ENCODE results near the gene ANAPC16.
A peak's percentile ranks its signal among the peaks of the same experiment; 100 is the strongest.

The ANAPC16 gene

DNA sequence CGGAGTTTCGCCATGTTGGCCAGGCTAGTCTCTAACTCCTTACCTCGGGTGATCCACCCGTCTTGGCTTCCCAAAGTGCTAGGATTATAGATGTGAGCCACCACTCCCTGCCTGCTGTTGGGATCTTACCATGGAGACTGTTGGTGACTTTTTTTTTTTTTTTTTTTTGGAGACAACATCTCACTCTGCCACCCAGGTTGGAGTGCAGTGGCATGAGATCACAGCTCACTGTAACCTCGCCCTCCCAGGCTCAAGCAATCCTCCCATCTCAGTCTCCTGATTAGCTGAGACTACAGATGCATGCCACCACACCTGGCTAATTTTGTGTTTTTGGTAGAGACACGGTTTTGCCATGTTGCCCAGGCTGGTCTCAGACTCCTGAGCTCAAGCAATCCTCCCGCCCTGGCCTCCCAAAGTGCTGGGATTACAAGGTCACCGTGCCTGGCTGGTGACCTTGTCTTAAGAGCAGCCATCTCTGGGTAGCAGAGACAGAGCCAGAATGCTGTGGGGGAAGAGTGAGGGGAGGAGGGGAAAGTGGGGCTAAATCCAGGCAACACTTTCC lies 26.0 kb downstream of the ANAPC16 start:
- DNase-seq (ENCODE audit: low read depth): no peak
- no peak overlapping the region for H3K4me3 ChIP-seq (ENCODE audit: low read depth, low read length)
- TF ChIP-seq, protein P1, sequence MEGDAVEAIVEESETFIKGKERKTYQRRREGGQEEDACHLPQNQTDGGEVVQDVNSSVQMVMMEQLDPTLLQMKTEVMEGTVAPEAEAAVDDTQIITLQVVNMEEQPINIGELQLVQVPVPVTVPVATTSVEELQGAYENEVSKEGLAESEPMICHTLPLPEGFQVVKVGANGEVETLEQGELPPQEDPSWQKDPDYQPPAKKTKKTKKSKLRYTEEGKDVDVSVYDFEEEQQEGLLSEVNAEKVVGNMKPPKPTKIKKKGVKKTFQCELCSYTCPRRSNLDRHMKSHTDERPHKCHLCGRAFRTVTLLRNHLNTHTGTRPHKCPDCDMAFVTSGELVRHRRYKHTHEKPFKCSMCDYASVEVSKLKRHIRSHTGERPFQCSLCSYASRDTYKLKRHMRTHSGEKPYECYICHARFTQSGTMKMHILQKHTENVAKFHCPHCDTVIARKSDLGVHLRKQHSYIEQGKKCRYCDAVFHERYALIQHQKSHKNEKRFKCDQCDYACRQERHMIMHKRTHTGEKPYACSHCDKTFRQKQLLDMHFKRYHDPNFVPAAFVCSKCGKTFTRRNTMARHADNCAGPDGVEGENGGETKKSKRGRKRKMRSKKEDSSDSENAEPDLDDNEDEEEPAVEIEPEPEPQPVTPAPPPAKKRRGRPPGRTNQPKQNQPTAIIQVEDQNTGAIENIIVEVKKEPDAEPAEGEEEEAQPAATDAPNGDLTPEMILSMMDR (IDR thresholded peaks at IDR 0.05; ENCODE audit: insufficient read depth, low read depth, low read length, missing control alignments): no peak

- DNase-seq (ENCODE audit: low read depth): no peak
- H3K4me3 ChIP-seq (ENCODE audit: low read depth, low read length): no peak overlapping the region
- TF ChIP-seq, protein P1 (IDR thresholded peaks at IDR 0.05; ENCODE audit: insufficient read depth, low read depth, low read length, missing control alignments): no peak
Measured at GRCh38 chr10:72242675-72243074, 26.9 kb downstream of the ANAPC16 start.

- DNase-seq (ENCODE audit: low read depth): no peak
- H3K4me3 ChIP-seq (ENCODE audit: low read depth, low read length): no peak overlapping the region
- TF ChIP-seq, protein P1 (IDR thresholded peaks at IDR 0.05; ENCODE audit: insufficient read depth, low read depth, low read length, missing control alignments): no peak
Measured at GRCh38 chr10:72243822-72244437, 28.1 kb downstream of the ANAPC16 start.

DNA sequence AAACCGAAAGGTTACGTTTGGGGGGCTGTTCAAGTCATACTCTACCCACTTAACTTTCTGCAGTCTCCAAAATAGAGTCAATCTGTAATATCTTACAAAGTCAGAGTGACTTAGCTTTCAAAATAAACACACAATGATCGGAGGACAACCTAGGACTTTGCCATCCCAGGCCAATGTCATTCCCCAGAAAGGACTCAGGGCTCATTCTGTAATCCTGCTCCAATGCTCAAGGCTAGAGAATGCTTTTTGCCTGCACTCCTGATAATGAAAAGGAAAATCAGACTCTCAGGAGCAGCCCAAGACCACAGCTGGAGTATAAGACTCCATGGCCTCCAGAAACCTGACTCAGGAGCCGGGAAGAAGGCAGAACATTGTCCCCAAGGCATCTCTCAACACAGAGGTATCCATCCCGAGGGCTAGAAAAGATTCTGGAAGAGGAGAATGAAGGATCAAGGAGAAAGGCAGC lies 28.8 kb downstream of the ANAPC16 start:
- H3K4me3 ChIP-seq (ENCODE audit: low read depth, low read length): no peak overlapping the region
- TF ChIP-seq, protein P1 (IDR thresholded peaks at IDR 0.05; ENCODE audit: insufficient read depth, low read depth, low read length, missing control alignments): no peak

DNA sequence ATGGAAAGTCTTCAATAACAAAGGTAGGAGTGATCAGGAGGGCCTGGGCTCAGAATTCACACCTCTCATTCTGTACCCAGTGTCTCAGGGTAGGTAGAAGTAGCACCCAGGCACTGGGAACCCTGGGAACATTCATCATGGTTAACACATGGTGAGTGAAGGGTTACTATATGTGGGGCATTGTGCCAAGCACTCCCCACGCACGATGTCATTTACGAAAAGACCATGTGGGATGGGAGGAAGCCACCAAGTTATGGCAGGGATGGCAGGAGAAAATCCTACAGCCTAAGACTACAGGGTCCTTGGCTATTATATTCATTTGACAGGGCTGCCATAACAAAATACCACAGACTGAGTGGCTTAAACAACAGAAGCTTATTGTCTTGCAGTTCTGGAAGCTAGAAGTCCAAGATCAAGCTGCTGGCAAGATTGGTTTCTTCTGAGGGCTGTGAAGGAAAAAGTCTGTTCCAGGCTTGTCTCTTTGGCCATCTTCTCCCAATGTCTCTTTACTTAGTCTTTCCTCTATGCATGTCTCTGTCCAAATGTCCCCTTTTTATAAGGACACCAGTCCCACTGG lies 30.2 kb downstream of the ANAPC16 start:
- no peak for DNase-seq (ENCODE audit: low read depth)
- TF ChIP-seq, protein P1 (IDR thresholded peaks at IDR 0.05; ENCODE audit: insufficient read depth, low read depth, low read length, missing control alignments): no peak
- H3K4me3 ChIP-seq (ENCODE audit: low read depth, low read length): no peak overlapping the region

More for the DNA sequence above, 28.8 kb downstream of the ANAPC16 start:
- DNase-seq (ENCODE audit: low read depth): no peak

GRCh38 chr10:72248468-72249151 lies 32.8 kb downstream of the ANAPC16 start:
- peak; percentile 97 for DNase-seq (ENCODE audit: low read depth)
- H3K4me3 ChIP-seq (ENCODE audit: low read depth, low read length): peak overlapping the region; percentile 49
- TF ChIP-seq, protein P1 (IDR thresholded peaks at IDR 0.05; ENCODE audit: insufficient read depth, low read depth, low read length, missing control alignments): no peak

- H3K4me3 ChIP-seq (ENCODE audit: low read depth, low read length): peak overlapping the region; percentile 49
- DNase-seq (ENCODE audit: low read depth): peak; percentile 75
Measured at GRCh38 chr10:72249176-72249862, 33.5 kb downstream of the ANAPC16 start.

Measured in GM12865 (cell line).